GM12875 (cell line): Measurements from ENCODE around the gene STX2.

Experiments used
- H3K4me3 ChIP-seq: one replicate; pipeline ENCODE4 v1.5.1; 2011; ENCODE audit warnings: low read depth, low read length, control low read depth
- TF ChIP-seq, protein P1 (sequence below): IDR thresholded peaks from 2 replicates; pipeline ENCODE4 v1.5.1; 2011; ENCODE audit warnings: low read depth, mild to moderate bottlenecking, control low read depth, inconsistent platforms, low read length, moderate library complexity, borderline replicate concordance; ENCODE audit not compliant: insufficient read depth

The STX2 gene

DNA sequence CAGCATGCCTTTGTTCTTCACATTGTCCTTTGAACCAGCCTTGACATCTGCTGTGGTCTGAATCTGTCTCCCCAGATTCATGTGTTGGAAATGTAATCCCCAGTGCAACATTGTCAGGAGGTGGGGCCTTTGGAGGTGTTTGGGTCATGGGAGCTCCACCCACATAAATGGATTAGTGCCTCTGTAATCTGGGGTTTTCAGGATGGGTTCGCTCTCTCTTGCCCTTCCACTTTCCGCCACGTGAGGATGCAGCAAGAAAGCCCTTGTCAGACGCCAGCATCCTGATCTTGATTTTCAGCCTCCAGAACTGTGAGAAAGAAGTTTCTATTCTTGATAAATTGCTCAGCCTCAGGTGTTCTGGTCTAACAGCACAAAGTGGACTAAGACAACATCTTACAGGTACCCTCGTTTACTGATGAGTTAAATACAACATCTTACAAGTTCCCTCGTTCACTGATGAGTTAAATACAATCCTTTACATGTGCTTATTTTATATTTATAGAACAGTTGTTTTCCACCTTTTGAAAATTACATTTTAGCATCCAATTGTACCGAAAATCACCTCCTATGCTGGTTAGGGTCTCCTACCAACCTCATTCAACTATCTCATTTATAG is 68.5 kb downstream of the STX2 start:
- H3K4me3 ChIP-seq: no peak overlapping the region
- TF ChIP-seq, protein P1, sequence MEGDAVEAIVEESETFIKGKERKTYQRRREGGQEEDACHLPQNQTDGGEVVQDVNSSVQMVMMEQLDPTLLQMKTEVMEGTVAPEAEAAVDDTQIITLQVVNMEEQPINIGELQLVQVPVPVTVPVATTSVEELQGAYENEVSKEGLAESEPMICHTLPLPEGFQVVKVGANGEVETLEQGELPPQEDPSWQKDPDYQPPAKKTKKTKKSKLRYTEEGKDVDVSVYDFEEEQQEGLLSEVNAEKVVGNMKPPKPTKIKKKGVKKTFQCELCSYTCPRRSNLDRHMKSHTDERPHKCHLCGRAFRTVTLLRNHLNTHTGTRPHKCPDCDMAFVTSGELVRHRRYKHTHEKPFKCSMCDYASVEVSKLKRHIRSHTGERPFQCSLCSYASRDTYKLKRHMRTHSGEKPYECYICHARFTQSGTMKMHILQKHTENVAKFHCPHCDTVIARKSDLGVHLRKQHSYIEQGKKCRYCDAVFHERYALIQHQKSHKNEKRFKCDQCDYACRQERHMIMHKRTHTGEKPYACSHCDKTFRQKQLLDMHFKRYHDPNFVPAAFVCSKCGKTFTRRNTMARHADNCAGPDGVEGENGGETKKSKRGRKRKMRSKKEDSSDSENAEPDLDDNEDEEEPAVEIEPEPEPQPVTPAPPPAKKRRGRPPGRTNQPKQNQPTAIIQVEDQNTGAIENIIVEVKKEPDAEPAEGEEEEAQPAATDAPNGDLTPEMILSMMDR: no peak

DNA sequence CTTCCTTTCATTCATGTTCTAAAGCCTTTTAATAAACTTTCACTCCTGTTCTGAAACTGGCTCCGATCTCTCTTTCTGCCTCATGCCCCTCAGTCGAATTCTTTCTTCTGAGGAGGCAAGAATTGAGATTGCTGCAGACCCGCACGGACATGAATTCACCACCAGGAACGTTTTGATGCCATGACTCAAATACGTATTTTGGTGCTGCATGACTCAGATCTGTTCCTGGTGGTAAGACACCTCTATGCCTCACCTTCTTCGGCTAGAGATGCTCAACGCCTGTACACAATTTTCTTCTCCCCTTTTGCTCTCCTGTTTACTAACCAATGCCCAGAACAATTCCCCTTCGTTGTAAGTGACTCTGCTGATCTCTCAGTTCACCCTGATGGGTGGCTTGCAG is 70.9 kb downstream of the STX2 start:
- H3K4me3 ChIP-seq: no peak overlapping the region
- TF ChIP-seq, protein P1: no peak

DNA sequence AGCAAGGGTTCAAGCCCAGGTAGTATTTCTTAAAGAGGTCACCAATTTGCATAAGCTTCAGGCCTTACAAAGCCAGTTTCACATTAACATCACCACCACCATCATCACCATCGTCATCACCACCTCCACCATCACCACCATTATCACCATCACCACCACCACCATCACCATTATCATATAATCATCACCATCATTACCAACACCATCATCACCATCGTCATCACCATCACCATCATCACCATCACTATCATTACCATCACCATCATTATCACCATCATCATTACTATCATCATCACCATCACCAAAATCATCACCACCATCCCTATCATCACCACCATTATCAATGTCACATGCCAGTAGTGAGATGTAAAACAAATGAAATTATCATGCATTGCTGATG is 72.6 kb downstream of the STX2 start:
- H3K4me3 ChIP-seq: no peak overlapping the region
- TF ChIP-seq, protein P1: no peak

DNA sequence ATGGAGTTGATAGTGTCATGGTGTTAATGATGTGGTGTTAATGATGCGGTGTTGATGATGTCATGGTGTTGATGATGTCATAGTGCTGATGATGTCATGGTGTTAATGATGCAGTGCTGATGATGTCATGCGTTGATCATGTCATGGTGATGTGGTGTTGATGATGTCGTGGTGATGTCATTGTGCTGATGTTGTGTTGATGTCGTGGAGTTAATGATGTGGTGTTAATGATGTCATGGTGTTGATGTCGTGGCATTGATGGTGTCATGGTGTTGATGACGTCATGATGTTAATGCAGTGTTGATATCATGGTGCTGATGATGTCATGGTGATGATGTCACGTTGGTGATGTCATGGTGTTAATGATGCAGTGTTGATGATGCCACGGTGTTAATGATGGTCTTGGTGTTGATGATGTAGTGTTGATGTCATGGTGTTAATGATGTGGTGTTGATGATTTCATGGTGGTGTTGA is 73.8 kb downstream of the STX2 start:
- TF ChIP-seq, protein P1: no peak

DNA sequence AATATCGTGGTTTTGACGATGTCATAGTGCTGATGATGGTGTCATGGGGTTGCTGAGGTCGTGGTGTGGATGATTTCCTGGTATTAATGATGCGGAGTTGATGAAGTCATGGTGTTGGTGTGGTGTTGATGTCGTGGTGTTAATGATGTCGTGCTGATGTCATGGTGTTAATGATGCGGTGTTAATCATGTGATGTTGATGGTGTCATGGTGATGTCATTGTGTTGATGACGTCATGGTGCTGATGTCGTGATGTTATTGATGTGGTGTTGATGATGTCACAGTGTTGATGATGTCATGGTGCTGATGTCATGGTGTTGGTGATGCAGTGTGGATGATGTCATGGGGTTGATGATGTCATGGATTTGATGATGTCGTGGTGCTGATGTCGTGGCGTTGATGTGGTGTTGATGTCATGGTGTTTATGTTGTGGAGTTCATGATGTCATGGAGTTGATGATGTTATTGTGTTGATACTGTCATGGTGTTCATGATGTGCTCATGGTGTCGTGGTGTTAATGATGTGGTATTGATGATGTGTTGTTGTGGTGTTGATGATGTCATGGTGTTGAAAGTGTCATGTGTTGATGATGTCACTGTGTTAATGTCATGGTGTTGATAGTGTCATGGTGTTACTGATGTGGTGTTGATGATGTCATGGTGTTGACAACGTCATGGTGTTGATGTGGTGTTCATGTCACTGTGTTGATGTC is 74.4 kb downstream of the STX2 start:
- no peak overlapping the region for H3K4me3 ChIP-seq
- TF ChIP-seq, protein P1: no peak

More for the DNA sequence above, 73.8 kb downstream of the STX2 start:
- H3K4me3 ChIP-seq: no peak overlapping the region

DNA sequence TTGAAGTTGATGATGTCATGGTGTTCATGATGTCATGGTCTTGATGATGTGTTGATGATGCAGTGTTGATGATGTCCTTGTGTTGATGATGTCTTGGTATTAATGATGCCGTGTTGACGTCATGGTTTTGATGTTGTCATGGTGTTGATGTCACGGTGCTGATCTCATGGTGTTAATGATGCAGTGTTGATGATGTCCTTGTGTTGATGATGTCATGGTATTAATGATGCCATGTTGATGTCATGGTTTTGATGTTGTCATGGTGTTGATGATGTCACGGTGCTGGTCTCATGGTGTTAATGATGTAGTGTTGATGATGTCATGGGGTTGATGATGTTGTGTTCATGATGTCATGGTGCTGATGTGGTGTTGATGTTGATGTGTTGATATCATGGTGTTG is 75.0 kb downstream of the STX2 start:
- H3K4me3 ChIP-seq: no peak overlapping the region
- TF ChIP-seq, protein P1: no peak

GRCh38 chr12:130762319-130762675 is 76.8 kb downstream of the STX2 start:
- TF ChIP-seq, protein P1: no peak
- no peak overlapping the region for H3K4me3 ChIP-seq
